GM12875 (cell line): ENCODE measurements around the gene SUV39H2.

Source experiments
- H3K4me3 ChIP-seq: one replicate; pipeline ENCODE4 v1.5.1; 2011; ENCODE audit warnings: low read depth, low read length, control low read depth
- CTCF ChIP-seq: IDR thresholded peaks from 2 replicates; pipeline ENCODE4 v1.5.1; 2011; ENCODE audit warnings: low read depth, mild to moderate bottlenecking, control low read depth, inconsistent platforms, low read length, moderate library complexity, borderline replicate concordance; ENCODE audit not compliant: insufficient read depth

SUV39H2 gene

GRCh38 chr10:14916600-14916999 is 37.9 kb downstream of the SUV39H2 start:
- no peak overlapping the region for H3K4me3 ChIP-seq
- TF ChIP-seq CTCF = no peak

- TF ChIP-seq CTCF = no peak
- H3K4me3 ChIP-seq = no peak overlapping the region
These were observed 39.2 kb downstream of the SUV39H2 start for GRCh38 chr10:14917827-14918226.

DNA sequence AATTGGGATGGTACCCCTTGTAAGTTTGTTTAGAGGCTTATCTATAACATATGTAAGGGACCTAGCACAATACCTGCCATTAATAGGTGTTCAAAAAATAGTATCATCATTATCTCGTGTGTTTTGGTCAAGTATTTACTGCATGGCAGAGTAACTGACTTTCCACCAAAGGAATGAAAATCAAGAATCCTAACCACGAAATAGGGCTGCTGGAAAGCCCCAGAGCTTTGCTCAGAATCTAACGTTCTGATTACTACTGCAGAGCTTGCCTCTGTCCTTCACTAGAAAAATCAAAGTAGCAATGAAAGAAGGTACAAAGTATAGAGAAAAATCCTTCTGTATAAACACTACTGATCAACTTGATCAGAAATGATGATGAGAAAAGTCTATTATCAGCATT is 40.3 kb downstream of the SUV39H2 start:
- no peak overlapping the region for H3K4me3 ChIP-seq
- TF ChIP-seq CTCF = no peak

- no peak for TF ChIP-seq CTCF
- H3K4me3 ChIP-seq = no peak overlapping the region
These were observed 45.3 kb downstream of the SUV39H2 start for GRCh38 chr10:14924013-14924412.

- TF ChIP-seq CTCF = no peak
- no peak overlapping the region for H3K4me3 ChIP-seq
These were observed 46.6 kb downstream of the SUV39H2 start for GRCh38 chr10:14925268-14925667.

- no peak overlapping the region for H3K4me3 ChIP-seq
- no peak for TF ChIP-seq CTCF
These were observed 47.4 kb downstream of the SUV39H2 start for GRCh38 chr10:14926061-14926470.

DNA sequence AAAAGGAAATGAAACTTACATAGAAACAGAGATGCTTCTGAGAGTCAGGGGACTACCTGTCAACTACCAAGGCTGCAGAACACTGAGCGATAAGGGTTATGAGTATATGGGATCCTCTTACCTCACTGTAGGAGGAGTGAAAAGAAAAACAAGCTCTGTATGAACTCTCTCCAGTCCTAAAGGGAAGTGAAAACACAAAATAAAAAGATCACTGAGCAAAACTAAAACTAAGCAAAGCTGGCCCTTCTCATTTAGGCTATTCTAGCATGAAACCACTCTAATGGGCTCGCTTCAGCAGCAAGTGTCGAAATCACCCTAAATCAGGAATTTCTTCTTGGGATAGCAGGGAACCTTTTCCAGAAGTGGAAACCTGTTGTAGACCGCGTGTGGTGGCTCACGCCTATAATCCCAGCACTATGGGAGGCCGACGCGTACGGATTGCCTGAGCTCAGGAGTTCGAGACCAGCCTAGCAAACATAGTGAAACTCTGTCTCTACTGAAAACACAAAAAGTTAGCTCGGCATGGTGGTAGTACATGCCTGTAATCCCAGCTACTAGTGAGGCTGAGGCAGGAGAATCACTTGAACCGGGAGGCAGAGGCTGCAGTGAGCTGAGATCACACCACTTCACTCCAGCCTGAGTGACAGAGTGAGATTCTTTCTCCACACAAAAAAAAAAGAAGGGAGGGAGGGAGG is 48.2 kb downstream of the SUV39H2 start:
- no peak for TF ChIP-seq CTCF
- peak overlapping the region; percentile 6 for H3K4me3 ChIP-seq
